WI38 (cell line): ENCODE data around the gene VAPB.

Experiments
- H3K4me3 ChIP-seq: 2 replicates; pipeline ENCODE4 v1.5.1; 2011; ENCODE audit warnings: low read depth, mild to moderate bottlenecking, control low read depth, low read length
- CTCF ChIP-seq: IDR thresholded peaks from 2 replicates; pipeline ENCODE4 v1.5.1; 2012; ENCODE audit warnings: low read depth, mild to moderate bottlenecking, control low read depth, low read length

The VAPB gene

GRCh38 chr20:58378704-58379103 lies 10.3 kb upstream of the VAPB start:
- no peak for TF ChIP-seq CTCF

GRCh38 chr20:58381627-58382026 lies 7.4 kb upstream of the VAPB start:
- no peak for TF ChIP-seq CTCF
- H3K4me3 ChIP-seq, result no peak overlapping the region

More at GRCh38 chr20:58378704-58379103, 10.3 kb upstream of the VAPB start:
- no peak overlapping the region for H3K4me3 ChIP-seq

- no peak for TF ChIP-seq CTCF
- H3K4me3 ChIP-seq, result no peak overlapping the region
Measured at GRCh38 chr20:58382096-58382495, 6.9 kb upstream of the VAPB start.

- no peak for TF ChIP-seq CTCF
- H3K4me3 ChIP-seq, result no peak overlapping the region
Measured at GRCh38 chr20:58384821-58385220, 4.2 kb upstream of the VAPB start.

DNA sequence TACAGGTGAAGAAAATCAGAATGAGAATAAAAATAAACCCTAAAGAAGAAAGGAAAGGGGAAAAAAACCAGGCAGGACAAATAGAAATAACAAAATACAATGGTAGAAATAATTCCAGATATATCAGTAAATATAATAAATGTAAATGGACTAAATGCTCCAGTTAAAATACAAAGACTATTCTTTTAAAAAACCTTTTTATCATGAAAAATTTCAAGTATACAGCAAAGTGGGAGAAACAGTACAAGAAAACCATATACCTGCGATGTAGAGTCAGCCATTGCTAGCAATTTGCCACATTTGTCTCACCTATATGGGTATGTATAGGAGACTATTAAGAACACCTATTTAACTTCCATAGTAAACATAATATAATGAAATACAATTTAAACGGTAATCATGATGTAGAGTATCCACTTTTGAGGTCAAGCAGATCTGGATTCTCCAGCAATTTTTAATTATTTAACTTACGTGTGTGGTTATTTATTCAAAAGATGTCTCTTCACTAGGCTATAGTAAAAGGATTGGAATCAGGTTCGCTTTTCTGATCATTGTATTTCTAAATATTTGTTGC lies 914 bp upstream of the VAPB start:
- H3K4me3 ChIP-seq, result no peak overlapping the region; the same call in 1 of the 2 replicates
- TF ChIP-seq CTCF, result no peak

DNA sequence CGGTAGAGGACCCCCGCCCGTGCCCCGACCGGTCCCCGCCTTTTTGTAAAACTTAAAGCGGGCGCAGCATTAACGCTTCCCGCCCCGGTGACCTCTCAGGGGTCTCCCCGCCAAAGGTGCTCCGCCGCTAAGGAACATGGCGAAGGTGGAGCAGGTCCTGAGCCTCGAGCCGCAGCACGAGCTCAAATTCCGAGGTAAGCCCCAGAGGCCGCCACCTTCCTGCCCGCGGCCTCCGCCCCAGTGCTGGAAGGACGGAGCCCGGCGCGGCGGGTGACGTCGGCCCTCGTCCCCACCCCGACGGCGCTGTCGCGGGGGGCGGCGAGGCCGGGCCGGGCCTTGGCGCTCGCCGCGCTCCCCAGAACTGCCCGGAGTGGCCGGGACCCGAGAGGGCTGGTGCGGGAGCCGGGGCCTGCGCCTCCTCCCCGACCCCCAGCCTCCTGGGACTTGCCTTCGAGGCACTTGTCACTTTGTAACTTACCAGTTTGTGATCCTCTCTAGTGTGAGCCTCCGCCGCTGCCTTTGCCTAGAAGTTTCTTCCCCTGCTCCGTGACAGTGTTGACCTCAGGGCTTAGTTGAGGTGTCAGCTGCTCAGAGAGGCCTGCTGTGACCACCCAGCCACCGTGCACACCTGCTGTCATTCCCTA lies 417 bp downstream of the VAPB start:
- TF ChIP-seq CTCF, result no peak
- peak overlapping the region; percentile 86 for H3K4me3 ChIP-seq

- no peak for TF ChIP-seq CTCF
- H3K4me3 ChIP-seq, result peak overlapping the region; percentile 86
Measured at GRCh38 chr20:58389968-58390658, 1.1 kb downstream of the VAPB start.
